GM21825 (cell line): ENCODE results near the gene CNTNAP2.
"Not testable (repeated sequence)": the region's sequence is repeated elsewhere in the genome, so short reads cannot be mapped to it uniquely, and the experiment has no call there.

Experiments used
- ATAC-seq: cut with Tn5 transposase; IDR thresholded peaks from one replicate; pipeline ENCODE4 v1.9.1; 2021; ENCODE audit warnings: mild to moderate bottlenecking, moderate library complexity; ENCODE audit not compliant: unreplicated experiment

Gene CNTNAP2

GRCh38 chr7:147664541-147664940, 1547.9 kb downstream of the CNTNAP2 start:
- no peak for ATAC-seq

DNA sequence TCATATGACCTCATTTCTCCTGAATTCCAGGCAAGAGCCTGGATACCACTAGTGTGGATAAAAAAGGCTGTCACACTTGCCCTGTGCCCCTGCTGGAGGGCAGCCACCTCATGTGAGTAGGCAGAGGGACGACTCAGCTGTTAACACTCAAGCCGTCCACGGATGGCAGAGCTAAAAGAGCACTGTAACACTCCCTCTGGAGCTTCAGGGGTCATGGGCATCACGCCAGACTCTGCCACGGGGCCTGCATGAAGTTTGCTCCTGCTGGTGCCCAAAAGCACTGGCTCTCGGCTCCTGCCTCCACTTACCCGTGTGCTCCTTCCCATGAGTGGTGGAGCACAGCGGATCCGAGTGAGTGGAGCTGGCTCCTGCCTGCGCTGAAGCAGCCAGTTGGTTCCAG, 1554.2 kb downstream of the CNTNAP2 start:
- ATAC-seq: no peak

GRCh38 chr7:147674705-147675104, 1558.1 kb downstream of the CNTNAP2 start:
- ATAC-seq: no peak

DNA sequence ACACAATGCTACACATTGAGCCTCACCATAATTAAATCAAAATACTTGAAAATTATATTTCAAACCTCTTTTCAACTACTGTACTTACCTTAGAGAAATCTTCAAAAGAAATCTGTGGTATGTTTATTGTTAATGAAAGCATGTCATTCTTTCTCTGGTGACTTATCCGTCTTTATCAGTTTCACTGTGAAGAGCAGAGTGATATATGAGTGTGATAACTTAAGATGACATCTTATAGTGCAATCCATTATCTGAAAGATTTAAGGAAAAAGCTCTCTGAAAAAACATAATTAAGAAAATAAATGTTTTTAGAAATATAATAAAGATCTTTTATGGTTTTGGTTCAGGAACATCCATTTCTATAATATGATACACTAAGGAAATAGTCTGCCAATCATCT, 1562.3 kb downstream of the CNTNAP2 start:
- no peak for ATAC-seq

- ATAC-seq: no peak
Measured at GRCh38 chr7:147681530-147681929, 1564.9 kb downstream of the CNTNAP2 start.

DNA sequence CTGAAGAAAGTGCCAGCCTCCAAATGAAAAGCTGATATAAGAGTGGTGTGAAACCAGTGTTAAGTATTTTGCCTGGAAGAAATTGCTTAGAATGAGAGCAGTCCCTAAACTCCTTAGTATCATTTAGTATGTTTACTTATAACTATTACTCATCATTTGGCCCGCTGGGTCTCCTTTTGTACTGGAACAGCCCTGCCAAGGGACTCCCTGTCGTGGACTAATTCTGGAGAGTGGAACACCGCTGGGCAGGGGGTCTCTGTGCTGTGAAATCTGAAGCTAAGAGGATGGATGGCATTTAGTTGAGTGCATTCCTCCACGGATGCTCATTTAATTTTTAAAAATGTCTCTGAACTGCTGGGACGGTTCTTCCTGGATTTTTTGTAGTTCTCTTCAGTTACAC, 1584.1 kb downstream of the CNTNAP2 start:
- ATAC-seq: no peak

- no peak for ATAC-seq
Measured at GRCh38 chr7:147707926-147708325, 1591.3 kb downstream of the CNTNAP2 start.

GRCh38 chr7:147708871-147709270, 1592.3 kb downstream of the CNTNAP2 start:
- ATAC-seq: no peak

GRCh38 chr7:147711447-147711846, 1594.8 kb downstream of the CNTNAP2 start:
- ATAC-seq: no peak

- ATAC-seq: no peak
Measured at GRCh38 chr7:147721962-147722830, 1605.6 kb downstream of the CNTNAP2 start.

DNA sequence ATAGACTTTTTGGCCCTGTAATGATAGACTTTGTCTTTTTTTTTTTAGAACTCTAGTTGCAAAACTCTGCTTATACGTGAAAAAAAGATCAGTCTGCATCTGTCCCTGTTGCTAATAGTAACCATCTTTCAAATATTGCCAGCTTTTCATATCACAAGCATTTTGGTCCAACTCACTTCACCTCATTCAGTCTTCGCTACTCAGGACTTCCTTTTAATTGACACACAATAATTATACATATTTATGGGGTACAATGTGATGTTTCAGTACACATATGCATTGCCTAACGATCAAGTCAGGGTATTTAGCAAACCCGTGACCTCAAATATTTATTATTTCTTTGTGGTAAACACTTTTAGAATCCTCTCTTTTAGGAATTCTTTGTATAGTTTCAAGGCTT, 1606.9 kb downstream of the CNTNAP2 start:
- no peak for ATAC-seq

DNA sequence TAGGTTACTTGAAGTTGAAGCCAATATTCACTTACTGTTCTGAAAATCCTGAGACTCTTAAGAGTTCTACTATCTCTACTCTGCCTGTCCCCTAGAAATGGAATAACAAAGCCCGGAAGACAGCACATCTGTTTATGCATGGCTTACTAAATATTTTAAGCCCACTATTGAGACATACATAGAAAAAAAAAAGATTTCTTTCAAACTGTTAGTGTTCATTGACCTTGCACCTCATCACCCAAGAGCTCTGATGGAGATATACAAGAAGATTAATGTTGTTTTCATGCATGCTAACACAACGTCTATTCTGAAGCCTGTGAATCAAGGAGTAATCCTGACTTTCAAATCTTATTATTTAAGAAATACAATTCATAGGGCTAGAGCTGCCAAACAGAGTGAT, 1614.7 kb downstream of the CNTNAP2 start:
- no peak for ATAC-seq

GRCh38 chr7:147737559-147738214, 1621.1 kb downstream of the CNTNAP2 start:
- not testable (repeated sequence) for ATAC-seq

GRCh38 chr7:147742301-147742700, 1625.7 kb downstream of the CNTNAP2 start:
- no peak for ATAC-seq

GRCh38 chr7:147756300-147756699, 1639.7 kb downstream of the CNTNAP2 start:
- ATAC-seq: no peak

DNA sequence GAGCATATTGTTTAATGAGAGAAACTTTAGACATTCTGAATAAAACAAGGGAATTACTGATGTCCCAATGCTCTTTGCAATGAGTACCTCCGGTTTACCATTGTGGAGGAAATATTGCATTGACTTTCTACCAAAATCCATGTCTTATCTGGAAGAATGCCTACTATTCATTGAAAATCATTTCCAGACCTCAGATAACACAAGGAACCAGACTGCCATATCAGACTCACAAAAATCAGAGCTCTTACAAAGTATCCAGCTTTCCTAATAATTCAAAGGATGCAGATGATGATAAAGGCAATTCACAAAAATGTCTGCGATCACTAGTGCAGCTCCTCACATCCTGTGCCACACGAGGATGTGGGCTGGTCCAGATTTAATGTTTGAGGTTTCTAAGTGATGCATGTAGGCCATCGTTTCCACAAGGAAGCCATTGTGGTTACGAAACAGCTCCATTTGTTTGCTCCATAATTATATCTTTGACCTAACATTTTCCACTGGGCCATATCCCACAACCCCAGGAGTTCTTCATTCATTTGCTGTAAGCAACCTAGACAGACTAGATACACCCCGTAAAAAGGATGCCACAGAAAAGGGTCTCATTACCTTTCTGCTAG, 1642.8 kb downstream of the CNTNAP2 start:
- no peak for ATAC-seq

DNA sequence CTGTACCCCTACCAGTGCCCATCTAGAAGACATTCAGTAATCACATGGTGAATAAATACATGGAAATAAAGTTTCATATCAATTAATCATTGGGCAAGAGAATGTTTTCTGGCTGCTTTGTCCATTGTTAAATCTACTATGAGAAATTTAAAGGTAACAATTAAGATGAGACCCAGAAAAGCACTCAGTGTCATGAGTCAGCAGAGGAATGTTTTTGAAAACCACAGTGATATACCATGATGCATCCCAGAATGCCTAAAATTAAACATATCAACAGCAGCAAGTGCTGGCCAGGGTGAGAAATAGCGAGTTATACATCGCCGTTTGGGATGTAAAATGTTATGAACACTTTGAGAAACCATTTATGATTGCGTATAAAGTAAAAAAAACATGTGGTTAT, 1648.7 kb downstream of the CNTNAP2 start:
- ATAC-seq: no peak

DNA sequence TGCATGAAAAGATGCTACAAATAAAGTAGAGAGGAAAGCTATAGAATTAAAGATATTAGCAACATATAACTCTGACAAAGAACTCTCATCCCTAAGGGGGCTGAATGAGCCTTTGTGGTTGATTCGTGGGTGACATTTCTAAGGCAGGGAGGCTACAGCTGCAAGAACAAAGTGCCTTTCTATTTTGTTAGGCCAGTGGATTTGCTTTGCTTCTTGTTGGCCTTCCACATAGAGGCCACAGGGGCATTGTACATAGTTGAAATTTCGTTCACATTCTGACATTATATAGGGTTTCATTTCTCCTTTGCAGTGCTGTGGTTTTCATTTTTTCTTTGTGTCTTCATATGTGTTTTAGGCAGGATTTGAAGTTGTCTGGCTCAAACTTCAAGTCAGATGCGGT, 1654.7 kb downstream of the CNTNAP2 start:
- no peak for ATAC-seq

- ATAC-seq: no peak
Measured at GRCh38 chr7:147774461-147774860, 1657.9 kb downstream of the CNTNAP2 start.

- no peak for ATAC-seq
Measured at GRCh38 chr7:147775516-147776284, 1659.1 kb downstream of the CNTNAP2 start.

DNA sequence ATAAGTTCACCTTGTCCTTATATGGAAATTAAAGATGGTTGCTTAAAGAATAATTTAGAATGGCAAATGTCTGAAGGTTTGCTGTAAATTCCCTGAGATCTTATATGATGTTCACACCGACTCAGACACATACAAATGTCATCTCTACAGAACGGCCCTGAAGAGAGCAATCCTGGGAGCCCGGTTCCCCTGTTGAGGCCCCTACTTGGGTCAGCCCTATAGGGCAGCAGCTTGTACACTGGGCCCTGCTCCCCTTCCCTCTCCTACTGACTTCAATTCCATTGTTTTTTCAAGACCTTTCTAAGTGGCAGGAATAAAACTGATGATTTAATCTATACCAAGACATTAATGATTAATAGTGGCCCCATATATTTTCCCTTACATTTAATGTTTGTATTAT, 1660.7 kb downstream of the CNTNAP2 start:
- ATAC-seq: no peak
